K562 (cell line): Measurements from ENCODE around the gene FAM20B.

Source experiments
- ELF4 ChIP-seq: fragments of 450-650 bp; formaldehyde crosslinking; IDR thresholded peaks from 2 replicates; pipeline ENCODE4 v1.4.0; 2022; ENCODE audit warnings: missing genetic modification characterization
- POLR2A ChIP-seq: fragments of 450-650 bp; conservative IDR thresholded peaks from 2 replicates; pipeline ENCODE4 v1.6.1; 2016

DNA sequence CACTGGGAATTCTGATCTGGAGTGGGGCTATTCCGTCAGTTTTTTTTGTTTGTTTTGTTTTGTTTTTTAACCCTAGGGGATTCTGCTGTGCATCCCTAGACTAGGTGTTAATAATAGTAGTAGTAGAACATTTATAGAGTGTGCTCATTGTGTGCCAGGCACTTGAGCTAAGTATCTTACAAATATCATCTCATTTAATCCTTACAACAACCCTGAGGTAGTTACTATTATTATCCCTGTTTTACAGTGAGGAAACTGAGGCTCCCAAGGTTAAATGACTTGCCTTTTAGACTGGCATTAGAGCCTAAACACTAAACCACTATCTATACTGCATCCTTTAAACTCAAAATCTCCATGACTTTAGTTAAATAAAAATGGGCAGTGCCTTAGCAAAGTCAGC, 78.3 kb downstream of the FAM20B start:
- TF ChIP-seq ELF4 (CRISPR knock-in tag) (no peak), POLR2A (no peak)
